NCI-H1105 treated with DMSO at 0.1 percent for 48 hours (cell line): ENCODE results near the gene CCDC121.
A peak's percentile ranks its signal among the peaks of the same experiment; 100 is the strongest.
"Not testable (repeated sequence)": the region's sequence is repeated elsewhere in the genome, so short reads cannot be mapped to it uniquely, and the experiment has no call there.

Experiments
- DNase-seq: peaks from one replicate; lab custom pipeline; 2025; lab: John Stamatoyannopoulos, UW

Gene CCDC121

GRCh38 chr2:27636766-27637165 is 8.0 kb upstream of the CCDC121 start:
- DNase-seq = no peak

- DNase-seq = no peak
Observed at GRCh38 chr2:27634291-27634690, 5.5 kb upstream of the CCDC121 start.

- DNase-seq = not testable (repeated sequence)
Observed at GRCh38 chr2:27630257-27630656, 1.4 kb upstream of the CCDC121 start.

GRCh38 chr2:27627963-27628766 is 647 bp downstream of the CCDC121 start:
- no peak for DNase-seq

- DNase-seq = not testable (repeated sequence)
Observed at GRCh38 chr2:27626921-27627320, 1.9 kb downstream of the CCDC121 start.

DNA sequence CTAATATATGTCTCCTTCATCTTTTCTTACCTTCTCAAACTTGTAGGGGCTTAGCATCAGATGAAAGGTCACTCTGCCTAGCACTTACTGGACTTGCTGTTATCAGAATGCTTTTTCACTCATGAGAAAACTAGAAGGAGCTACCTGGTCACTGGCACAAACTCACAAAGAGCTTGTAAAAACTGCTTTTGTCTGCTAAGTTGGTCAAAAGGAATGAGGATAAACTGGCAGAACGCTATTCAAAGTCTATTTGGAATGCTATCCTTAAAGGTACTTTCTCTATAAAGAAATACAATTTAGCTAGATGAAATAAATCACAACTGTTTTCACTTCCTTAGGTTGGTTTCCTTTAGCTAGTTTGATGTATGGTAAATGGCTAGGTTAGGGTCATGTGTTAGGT is 2.5 kb downstream of the CCDC121 start:
- not testable (repeated sequence) for DNase-seq

DNA sequence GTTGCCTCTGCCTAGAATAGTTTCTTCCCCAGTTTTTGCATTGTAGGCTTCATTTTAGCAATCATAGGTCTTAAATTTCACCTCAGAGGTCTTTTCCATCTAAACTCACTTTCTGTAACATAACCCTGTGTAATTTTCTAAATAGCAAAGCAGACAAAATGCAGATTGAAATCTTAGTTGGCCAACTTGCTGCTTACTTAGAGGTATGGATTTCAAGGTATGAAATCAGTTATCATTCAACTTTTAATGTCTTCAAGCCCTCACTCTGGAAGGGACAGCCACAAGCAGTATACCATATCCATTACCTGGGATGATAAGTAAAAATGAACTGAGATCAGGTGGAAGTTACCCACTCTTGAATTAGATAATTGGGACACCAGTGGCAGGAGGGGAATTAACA is 3.9 kb downstream of the CCDC121 start:
- DNase-seq = no peak

GRCh38 chr2:27622921-27623384 is 5.9 kb downstream of the CCDC121 start:
- no peak for DNase-seq

GRCh38 chr2:27621524-27621923 is 7.3 kb downstream of the CCDC121 start:
- no peak for DNase-seq

DNA sequence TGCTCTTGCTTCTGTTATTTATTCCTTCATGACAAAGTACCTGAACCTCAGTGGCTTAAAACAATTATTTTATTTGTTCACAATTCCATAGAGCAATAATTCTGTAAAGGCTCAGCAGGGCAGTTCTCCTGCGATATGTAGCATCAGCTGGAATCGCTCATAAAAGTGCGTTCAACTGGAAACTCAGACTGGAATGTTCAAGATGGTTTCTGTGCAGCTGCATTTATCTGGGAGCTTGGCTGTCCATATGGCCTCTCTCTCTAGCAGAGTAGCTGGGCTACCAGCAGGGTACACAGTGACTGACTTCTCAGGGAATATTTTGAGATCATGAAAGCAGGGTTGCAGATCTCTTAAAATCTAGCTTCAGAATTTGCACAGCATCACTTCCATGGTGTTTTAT is 13.5 kb downstream of the CCDC121 start:
- DNase-seq = no peak

GRCh38 chr2:27613985-27614384 is 14.8 kb downstream of the CCDC121 start:
- no peak for DNase-seq

- no peak for DNase-seq
Observed at GRCh38 chr2:27606611-27607010, 22.2 kb downstream of the CCDC121 start.

- DNase-seq = no peak
Observed at GRCh38 chr2:27596627-27597026, 32.2 kb downstream of the CCDC121 start.

- not testable (repeated sequence) for DNase-seq
Observed at GRCh38 chr2:27595412-27595811, 33.4 kb downstream of the CCDC121 start.

- not testable (repeated sequence) for DNase-seq
Observed at GRCh38 chr2:27594020-27594703, 34.6 kb downstream of the CCDC121 start.

- DNase-seq = no peak
Observed at GRCh38 chr2:27593240-27593639, 35.6 kb downstream of the CCDC121 start.

DNA sequence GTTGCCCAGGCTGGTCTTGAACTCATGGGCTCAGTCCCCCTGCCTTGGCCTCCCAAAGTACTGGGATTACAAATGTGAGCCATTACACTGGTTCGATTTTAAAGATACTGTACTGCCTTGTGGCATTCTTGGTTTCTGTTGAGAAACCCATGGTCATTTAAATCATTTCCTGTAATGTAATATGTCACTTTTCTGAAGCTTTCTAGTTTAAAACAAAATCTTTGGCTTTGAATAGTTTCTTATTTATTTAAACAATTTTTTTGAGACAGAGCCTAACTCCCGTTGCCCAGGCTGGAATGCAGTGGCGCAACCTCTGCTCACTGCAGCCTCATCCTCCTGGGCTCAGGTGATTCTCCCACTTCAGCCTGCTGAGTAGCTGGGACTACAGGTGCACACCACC is 37.1 kb downstream of the CCDC121 start:
- DNase-seq = no peak

GRCh38 chr2:27588308-27588707 is 40.5 kb downstream of the CCDC121 start:
- no peak for DNase-seq

DNA sequence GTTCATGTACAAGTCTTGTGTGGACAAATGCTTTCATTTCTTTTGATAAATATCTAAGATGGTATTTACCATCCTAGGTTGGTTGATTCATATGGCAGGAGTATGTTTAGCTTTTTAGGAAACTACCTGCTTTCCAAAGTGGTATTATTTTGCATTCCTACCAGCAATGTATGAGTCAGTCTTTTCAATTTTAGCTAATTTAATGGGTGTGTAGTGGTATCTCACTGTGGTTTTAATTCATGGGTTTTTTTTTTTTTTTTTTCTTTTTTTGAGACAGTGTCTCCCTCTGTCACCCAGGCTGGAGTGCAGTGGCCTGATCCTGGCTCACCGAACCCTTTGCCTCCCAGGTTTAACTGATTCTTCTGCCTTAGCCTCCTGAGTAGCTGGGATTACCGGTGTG is 41.8 kb downstream of the CCDC121 start:
- DNase-seq = no peak

- DNase-seq = no peak
Observed at GRCh38 chr2:27584597-27584996, 44.2 kb downstream of the CCDC121 start.

- DNase-seq = no peak
Observed at GRCh38 chr2:27583390-27583915, 45.4 kb downstream of the CCDC121 start.

DNA sequence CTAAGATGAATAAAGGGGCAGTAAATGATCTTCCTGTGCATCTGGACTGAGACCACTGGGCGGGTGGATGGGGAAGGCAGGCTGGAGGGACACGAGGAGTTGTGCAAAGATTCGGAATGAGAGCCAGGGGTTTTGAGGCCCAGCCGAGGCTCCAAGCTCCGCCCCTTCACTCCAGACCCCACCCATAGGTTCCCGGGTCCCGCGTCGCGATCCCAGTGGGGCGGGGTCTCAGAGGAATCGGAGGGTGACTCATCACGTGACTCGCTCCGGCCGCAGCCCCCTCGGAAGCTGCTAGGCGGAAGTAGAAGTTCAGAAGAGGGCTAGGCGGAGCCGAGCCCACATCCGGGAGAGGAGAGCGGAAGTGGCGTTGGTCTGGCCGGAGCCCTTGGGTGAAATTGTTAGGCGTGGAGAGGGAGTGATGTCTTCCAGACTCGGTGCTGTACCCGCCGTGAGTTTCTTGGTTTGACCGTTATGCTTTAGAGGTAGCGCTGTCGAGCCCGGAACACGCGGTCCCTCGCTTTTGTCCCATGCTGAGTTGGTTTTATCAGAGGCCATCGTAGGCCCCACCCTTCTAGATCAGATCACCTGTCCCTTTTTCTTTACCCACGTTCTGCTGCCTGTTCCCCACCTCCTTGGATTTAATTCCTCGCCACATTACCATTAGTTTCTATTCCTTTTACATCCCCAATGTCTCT is 46.0 kb downstream of the CCDC121 start, which contains the start of gene ZNF512:
TSS of gene ZNF512 (plus strand) at position 348 of the 695 bp plus-strand sequence. CDS start at position 419, 71 bp downstream.
- DNase-seq = peak; percentile 89
